DND-41 (cell line): Measurements from ENCODE around the gene TEKT5.

Source experiments
- ATAC-seq: fragments of 200-7000 bp; cut with Tn5 transposase; 3 replicates; pipeline ENCODE4 v1.9.1; 2021; ENCODE audit warnings: low read depth; ENCODE audit not compliant: insufficient read depth
- DNase-seq: peaks from one replicate; pipeline ENCODE4 v3.0.0-alpha.2; 2020
- H2AFZ ChIP-seq: 2 replicates; pipeline ENCODE4 v1.6.0; 2012; ENCODE audit warnings: low read depth, low read length
- H3K27ac ChIP-seq: 2 replicates; pipeline ENCODE4 v1.5.1; 2012; ENCODE audit warnings: low read length, inconsistent platforms
- H3K27me3 ChIP-seq: fragments of 200-600 bp; sonication (generic); 2 replicates; pipeline ENCODE4 v1.6.0; 2012; ENCODE audit warnings: low read length, mild to moderate bottlenecking, inconsistent platforms; ENCODE audit not compliant: insufficient read depth, poor library complexity
- H3K36me3 ChIP-seq: 2 replicates; pipeline ENCODE4 v1.5.1; 2012; ENCODE audit warnings: low read length, inconsistent platforms; ENCODE audit not compliant: insufficient read depth
- H3K4me1 ChIP-seq: 2 replicates; pipeline ENCODE4 v1.5.1; 2012; ENCODE audit warnings: mild to moderate bottlenecking, low read length; ENCODE audit not compliant: insufficient read depth
- H3K4me2 ChIP-seq: 2 replicates; pipeline ENCODE4 v1.6.0; 2012; ENCODE audit warnings: mild to moderate bottlenecking, moderate library complexity, low read length, inconsistent platforms; ENCODE audit not compliant: insufficient read depth
- H3K4me3 ChIP-seq, 2 experiments: fragments of 200-600 bp in 1 of 2; shearing (Covaris generic) in 1 of 2; 2 replicates each; pipeline ENCODE4 v1.5.1; 2012 to 2016; ENCODE audit warnings: inconsistent platforms in 2 of 2, low read length in 2 of 2, mild to moderate bottlenecking in 2 of 2, low read depth in 1 of 2, moderate library complexity in 1 of 2
- H3K79me2 ChIP-seq: 2 replicates; pipeline ENCODE4 v1.6.0; 2012; ENCODE audit warnings: low read length, inconsistent platforms; ENCODE audit not compliant: insufficient read depth
- H3K9ac ChIP-seq: 2 replicates; pipeline ENCODE4 v1.6.0; 2012; ENCODE audit warnings: low read depth, mild to moderate bottlenecking, inconsistent platforms, low read length, moderate library complexity
- H3K9me3 ChIP-seq: 2 replicates; pipeline ENCODE4 v1.5.1; 2012; ENCODE audit warnings: low read length, moderate library complexity, mild to moderate bottlenecking, inconsistent platforms; ENCODE audit not compliant: insufficient read depth, severe bottlenecking
- H4K20me1 ChIP-seq: 2 replicates; pipeline ENCODE4 v1.6.0; 2012; ENCODE audit warnings: low read length; ENCODE audit not compliant: insufficient read depth
- EZH2 ChIP-seq: IDR thresholded peaks from 3 replicates; pipeline ENCODE4 v1.6.1; 2012; ENCODE audit warnings: borderline replicate concordance, low read depth, mild to moderate bottlenecking, moderate library complexity, low read length, inconsistent platforms; ENCODE audit not compliant: severe bottlenecking
- TF ChIP-seq, protein P1 (sequence below): IDR thresholded peaks from 2 replicates; pipeline ENCODE4 v1.5.1; 2012; ENCODE audit warnings: borderline replicate concordance, low read length, moderate library complexity, mild to moderate bottlenecking; ENCODE audit not compliant: poor library complexity, severe bottlenecking; ENCODE audit errors: extremely low read depth

Gene TEKT5

DNA sequence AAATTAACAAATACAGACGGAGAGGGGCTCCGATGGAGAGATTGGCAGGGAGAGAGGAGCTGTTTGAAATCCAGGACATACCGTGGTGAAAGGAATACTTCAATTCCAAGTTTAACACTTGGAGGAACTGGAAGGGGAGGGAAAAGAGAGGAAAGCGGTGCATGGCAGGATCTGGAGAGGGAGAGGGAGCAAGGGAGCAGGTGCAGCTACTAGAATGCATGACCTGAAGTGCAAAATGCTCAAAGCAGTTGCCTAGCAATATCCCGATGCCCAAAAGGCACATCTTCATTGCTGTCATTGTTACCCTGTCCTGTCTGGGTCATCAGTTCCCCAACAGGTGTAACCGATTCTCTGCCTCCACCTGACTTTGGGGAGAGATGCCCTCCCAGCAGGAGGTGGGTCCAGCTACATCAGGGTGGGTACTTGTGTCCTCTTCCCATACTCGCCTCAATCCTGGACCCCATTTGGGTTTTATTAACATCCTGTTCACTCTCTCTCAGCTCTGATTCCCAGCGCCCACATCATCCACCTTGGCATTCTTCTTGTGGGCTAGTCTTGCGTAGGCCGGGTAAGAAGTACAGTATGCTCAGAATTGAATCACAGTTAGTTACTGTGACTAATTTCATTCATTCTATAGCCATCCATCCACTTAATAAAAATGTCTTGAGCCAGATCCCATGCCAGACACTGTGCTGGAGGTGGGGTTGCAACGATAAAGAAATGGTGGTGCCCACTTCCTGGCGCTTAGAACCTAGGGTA lies 76.9 kb downstream of the TEKT5 start:
- H3K4me2 ChIP-seq, result no peak overlapping the region
- H2AFZ ChIP-seq, result no peak overlapping the region
- H3K79me2 ChIP-seq, result no peaks in the 10 kb centered on the region
- DNase-seq (no peak), ATAC-seq (no peak)
- no peak overlapping the region for H3K9ac ChIP-seq
- no peaks in the 10 kb centered on the region for H3K9me3 ChIP-seq
- H4K20me1 ChIP-seq, result no peaks in the 10 kb centered on the region
- no peaks in the 10 kb centered on the region for H3K36me3 ChIP-seq
- peaks cover 18% of the 10 kb centered on the region for H3K27me3 ChIP-seq
- TF ChIP-seq, protein P1, sequence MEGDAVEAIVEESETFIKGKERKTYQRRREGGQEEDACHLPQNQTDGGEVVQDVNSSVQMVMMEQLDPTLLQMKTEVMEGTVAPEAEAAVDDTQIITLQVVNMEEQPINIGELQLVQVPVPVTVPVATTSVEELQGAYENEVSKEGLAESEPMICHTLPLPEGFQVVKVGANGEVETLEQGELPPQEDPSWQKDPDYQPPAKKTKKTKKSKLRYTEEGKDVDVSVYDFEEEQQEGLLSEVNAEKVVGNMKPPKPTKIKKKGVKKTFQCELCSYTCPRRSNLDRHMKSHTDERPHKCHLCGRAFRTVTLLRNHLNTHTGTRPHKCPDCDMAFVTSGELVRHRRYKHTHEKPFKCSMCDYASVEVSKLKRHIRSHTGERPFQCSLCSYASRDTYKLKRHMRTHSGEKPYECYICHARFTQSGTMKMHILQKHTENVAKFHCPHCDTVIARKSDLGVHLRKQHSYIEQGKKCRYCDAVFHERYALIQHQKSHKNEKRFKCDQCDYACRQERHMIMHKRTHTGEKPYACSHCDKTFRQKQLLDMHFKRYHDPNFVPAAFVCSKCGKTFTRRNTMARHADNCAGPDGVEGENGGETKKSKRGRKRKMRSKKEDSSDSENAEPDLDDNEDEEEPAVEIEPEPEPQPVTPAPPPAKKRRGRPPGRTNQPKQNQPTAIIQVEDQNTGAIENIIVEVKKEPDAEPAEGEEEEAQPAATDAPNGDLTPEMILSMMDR, result no peak
- TF ChIP-seq EZH2, result no peak
- no peak overlapping the region for H3K27ac ChIP-seq
- no peak overlapping the region for H3K4me3 ChIP-seq
- H3K4me1 ChIP-seq, result no peaks in the 10 kb centered on the region

DNA sequence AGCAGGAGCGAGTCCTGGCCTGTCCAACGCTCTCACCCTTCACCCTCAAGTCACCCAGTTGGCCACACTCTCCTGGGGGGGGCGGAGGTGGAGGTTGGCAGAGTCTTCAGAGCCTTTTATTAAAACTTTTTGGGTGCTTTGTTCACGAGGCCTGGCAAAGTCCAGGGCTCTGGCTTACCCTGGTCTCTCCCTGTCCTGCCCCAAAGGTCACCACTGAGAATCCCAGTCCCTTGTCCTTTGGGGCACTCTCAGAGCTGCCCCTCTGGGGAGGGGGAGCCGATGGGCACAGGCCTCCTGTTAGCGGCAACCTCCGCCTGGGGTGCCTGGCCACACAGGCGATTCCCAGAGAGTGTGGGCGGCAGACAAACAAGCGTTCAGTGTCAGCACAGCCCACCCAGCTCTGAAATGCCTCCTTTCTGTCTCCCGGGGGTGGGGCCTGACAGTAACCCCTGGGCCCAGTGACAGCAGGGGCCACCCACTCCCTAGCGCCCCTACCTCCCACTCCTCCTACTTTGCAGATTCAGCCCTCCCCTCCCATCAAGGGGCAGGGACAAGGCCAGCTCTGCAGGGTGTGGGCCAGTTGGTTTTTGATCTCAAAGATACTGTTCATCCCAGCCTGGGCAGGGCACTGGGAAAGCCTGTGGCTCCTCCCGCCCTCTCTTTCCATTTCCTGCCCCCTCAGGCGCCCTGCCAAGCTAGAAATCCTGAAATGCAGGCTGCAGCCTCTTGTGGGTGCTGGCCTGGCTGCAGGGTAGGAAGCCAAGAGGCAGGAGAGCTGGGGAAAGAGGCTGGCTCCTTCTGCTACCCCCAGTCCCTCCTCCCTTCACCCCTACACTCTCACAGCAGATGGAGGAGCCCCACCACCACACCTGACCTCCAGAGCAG lies 77.7 kb downstream of the TEKT5 start:
- H3K9me3 ChIP-seq, result no peaks in the 10 kb centered on the region
- TF ChIP-seq, protein P1, result no peak
- no peak for TF ChIP-seq EZH2
- H3K4me2 ChIP-seq, result no peak overlapping the region
- H3K79me2 ChIP-seq, result no peaks in the 10 kb centered on the region
- no peak overlapping the region for H3K9ac ChIP-seq
- H3K27ac ChIP-seq, result no peak overlapping the region
- H3K36me3 ChIP-seq, result no peaks in the 10 kb centered on the region
- ATAC-seq, result no peak
- no peak overlapping the region for H3K4me3 ChIP-seq
- H4K20me1 ChIP-seq, result no peaks in the 10 kb centered on the region
- DNase-seq, result no peak
- no peak overlapping the region for H2AFZ ChIP-seq
- no peaks in the 10 kb centered on the region for H3K4me1 ChIP-seq
- peaks cover 18% of the 10 kb centered on the region for H3K27me3 ChIP-seq

DNA sequence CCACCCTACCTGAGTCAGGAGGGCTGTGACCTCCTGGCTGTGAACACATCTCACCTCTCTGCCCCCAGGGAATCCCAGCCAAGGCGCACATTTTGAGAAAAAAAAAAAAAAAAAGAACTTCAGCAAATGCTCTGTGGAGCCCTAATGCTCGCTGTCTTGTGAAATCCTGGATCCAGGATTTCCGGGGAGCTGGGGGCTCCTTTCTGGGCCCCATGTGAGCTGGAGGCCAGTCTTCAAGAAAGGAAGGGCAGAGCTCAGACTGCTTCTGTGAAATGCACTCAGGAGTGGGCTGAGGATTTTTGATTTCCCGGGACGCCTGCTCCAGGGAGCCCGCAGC lies 78.3 kb downstream of the TEKT5 start:
- H3K9me3 ChIP-seq, result no peaks in the 10 kb centered on the region
- no peak overlapping the region for H3K4me3 ChIP-seq
- no peaks in the 10 kb centered on the region for H3K36me3 ChIP-seq
- H3K27ac ChIP-seq, result no peak overlapping the region
- H3K4me1 ChIP-seq, result no peaks in the 10 kb centered on the region
- H3K79me2 ChIP-seq, result no peaks in the 10 kb centered on the region
- no peak for DNase-seq
- H2AFZ ChIP-seq, result no peak overlapping the region
- peaks cover 18% of the 10 kb centered on the region for H3K27me3 ChIP-seq
- no peak overlapping the region for H3K9ac ChIP-seq
- no peak overlapping the region for H3K4me2 ChIP-seq
- TF ChIP-seq, protein P1, result no peak
- TF ChIP-seq EZH2, result no peak
- H4K20me1 ChIP-seq, result no peaks in the 10 kb centered on the region
- ATAC-seq, result no peak
